Left ventricle myocardium inferior (tissue), 1 donor: ENCODE measurements around the gene PKDREJ. TPM values are rescaled to one million over a fixed set of nuclear protein-coding genes. Genes with fewer than 3 reads are reported as not detected.
"Not testable (repeated sequence)": the region's sequence is repeated elsewhere in the genome, so short reads cannot be mapped to it uniquely, and the experiment has no call there.

Experiments used
- DNase-seq: peaks from one replicate; pipeline ENCODE4 v3.0.0-alpha.2; 2020
- H3K27ac ChIP-seq: fragments of 200-600 bp; replicated peaks from 2 replicates; pipeline ENCODE4 v1.8.0; 2021
- H3K27me3 ChIP-seq: fragments of 200-600 bp; 2 replicates; pipeline ENCODE4 v1.8.0; 2021; ENCODE audit warnings: low read depth
- H3K36me3 ChIP-seq: fragments of 200-600 bp; 2 replicates; pipeline ENCODE4 v1.8.0; 2021
- H3K4me1 ChIP-seq: fragments of 200-600 bp; 2 replicates; pipeline ENCODE4 v1.8.0; 2021
- H3K4me3 ChIP-seq: fragments of 200-600 bp; 2 replicates; pipeline ENCODE4 v1.8.0; 2021; ENCODE audit warnings: mild to moderate bottlenecking, moderate library complexity
- H3K9me3 ChIP-seq: fragments of 200-600 bp; replicated peaks from 2 replicates; pipeline ENCODE4 v1.8.0; 2021
- intact Hi-C: fragments of 100-400 bp; cut with micrococcal nuclease; formaldehyde crosslinking; loops from one replicate; pipeline ENCODE4 v1.11.0; 2022
- total RNA-seq: library from RNA; stranded (reverse); fragmentation: NEBNext Ultra II Directional; extraction: Animal tissue kit (Norgen Biotek cat#: 25700); gene quantifications from one replicate; pipeline ENCODE4 v1.2.1, GENCODE V29; 2021
- TF ChIP-seq, protein P1 (sequence below): fragments of 200-600 bp; IDR thresholded peaks from 2 replicates; pipeline ENCODE4 v1.8.0; 2021; ENCODE audit warnings: antibody characterized with exemption, mild to moderate bottlenecking, borderline replicate concordance
- donor health status: DM: no; HTN: yes; CAD: no; lungs with severe emphysema.

Gene PKDREJ
- total RNA-seq, 1 donor from 2014 or later: 0.08 TPM

GRCh38 chr22:46267431-46268279, 4.5 kb upstream of the PKDREJ start, which contains the start of gene TTC38:
Gene TTC38, plus strand, starts transcription at chr22:46268008. Its CDS starts 32 bp downstream, at chr22:46268040.
- Histone ChIP-seq H3K27me3 (no peaks in the 10 kb centered on the region), H3K4me3 (peak within 1 kb of the TSS; percentile 86), H3K4me1 (peaks cover 44% of the 10 kb centered on the region), H3K9me3 (no peaks in the 10 kb centered on the region), H3K27ac (peak within 1 kb of the TSS; percentile 95), H3K36me3 (peaks cover 15% of the 10 kb centered on the region)
- TF ChIP-seq, protein P1, sequence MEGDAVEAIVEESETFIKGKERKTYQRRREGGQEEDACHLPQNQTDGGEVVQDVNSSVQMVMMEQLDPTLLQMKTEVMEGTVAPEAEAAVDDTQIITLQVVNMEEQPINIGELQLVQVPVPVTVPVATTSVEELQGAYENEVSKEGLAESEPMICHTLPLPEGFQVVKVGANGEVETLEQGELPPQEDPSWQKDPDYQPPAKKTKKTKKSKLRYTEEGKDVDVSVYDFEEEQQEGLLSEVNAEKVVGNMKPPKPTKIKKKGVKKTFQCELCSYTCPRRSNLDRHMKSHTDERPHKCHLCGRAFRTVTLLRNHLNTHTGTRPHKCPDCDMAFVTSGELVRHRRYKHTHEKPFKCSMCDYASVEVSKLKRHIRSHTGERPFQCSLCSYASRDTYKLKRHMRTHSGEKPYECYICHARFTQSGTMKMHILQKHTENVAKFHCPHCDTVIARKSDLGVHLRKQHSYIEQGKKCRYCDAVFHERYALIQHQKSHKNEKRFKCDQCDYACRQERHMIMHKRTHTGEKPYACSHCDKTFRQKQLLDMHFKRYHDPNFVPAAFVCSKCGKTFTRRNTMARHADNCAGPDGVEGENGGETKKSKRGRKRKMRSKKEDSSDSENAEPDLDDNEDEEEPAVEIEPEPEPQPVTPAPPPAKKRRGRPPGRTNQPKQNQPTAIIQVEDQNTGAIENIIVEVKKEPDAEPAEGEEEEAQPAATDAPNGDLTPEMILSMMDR: no peak
- DNase-seq: peak; percentile 96
- intact Hi-C loops: no loop called here

GRCh38 chr22:46265627-46266026, 2.5 kb upstream of the PKDREJ start:
- DNase-seq, intact Hi-C loops: not testable (repeated sequence)

GRCh38 chr22:46264520-46264919, 1.4 kb upstream of the PKDREJ start:
- intact Hi-C loops: not testable (repeated sequence)

More at GRCh38 chr22:46265627-46266026, 2.5 kb upstream of the PKDREJ start:
- H3K27me3 ChIP-seq, H3K27ac ChIP-seq, H3K9me3 ChIP-seq, H3K36me3 ChIP-seq, H3K4me3 ChIP-seq: not testable (repeated sequence)
- peaks cover 44% of the 10 kb centered on the region for H3K4me1 ChIP-seq

GRCh38 chr22:46262449-46263215, 511 bp downstream of the PKDREJ start:
- peak; percentile 72 for DNase-seq
- TF ChIP-seq, protein P1: peak; percentile 46
- H3K4me3 ChIP-seq: peak overlapping the region; percentile 51
- intact Hi-C loops: no loop called here
- H3K36me3 ChIP-seq: no peaks in the 10 kb centered on the region
- no peaks in the 10 kb centered on the region for H3K9me3 ChIP-seq
- H3K4me1 ChIP-seq: peaks cover 19% of the 10 kb centered on the region
- no peak overlapping the region for H3K27ac ChIP-seq
- H3K27me3 ChIP-seq: no peaks in the 10 kb centered on the region

More at GRCh38 chr22:46264520-46264919, 1.4 kb upstream of the PKDREJ start:
- not testable (repeated sequence) for DNase-seq, H3K9me3 ChIP-seq, H3K36me3 ChIP-seq, H3K27me3 ChIP-seq, H3K27ac ChIP-seq, H3K4me3 ChIP-seq
- H3K4me1 ChIP-seq: peaks cover 36% of the 10 kb centered on the region

DNA sequence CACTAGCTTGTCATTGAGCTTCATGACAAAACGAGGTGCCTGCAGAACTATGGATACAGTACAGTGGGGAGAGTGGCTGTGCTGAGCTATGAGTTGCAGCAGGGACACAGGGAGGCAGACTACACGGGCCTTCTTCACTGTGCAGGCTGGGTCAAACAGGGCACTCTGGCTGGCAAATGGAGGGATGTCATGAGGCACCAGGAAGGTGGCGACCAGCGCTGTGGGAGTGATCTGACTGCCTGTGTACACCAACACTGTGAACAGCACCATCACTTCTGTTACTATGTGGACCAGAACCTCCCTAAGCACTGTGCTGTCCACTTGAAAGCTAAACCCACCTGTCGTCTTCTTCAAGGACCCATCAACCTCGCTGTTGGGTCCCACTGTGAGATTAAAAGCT, 3.1 kb downstream of the PKDREJ start:
- no peak overlapping the region for H3K27ac ChIP-seq
- TF ChIP-seq, protein P1: no peak

DNA sequence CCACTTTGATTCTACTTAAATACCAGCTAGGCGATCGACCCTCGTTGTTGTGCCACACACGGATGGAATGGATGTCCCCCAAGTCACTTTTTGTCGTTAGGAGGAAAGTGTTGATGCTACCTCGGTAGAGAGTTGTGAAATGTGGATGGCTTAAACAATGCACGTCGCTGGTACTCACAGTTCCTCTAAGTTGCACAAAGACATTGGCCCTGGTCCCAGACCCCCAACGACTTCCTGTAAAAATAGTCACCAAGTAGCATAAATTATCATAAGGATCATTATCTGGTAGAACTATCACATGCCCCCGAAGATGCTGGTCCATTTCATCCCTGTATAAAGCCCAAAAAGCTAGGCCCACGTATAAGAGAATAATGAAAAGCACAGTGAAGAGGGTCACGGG, 3.8 kb downstream of the PKDREJ start:
- Histone ChIP-seq H3K4me1 (peaks cover 5% of the 10 kb centered on the region), H3K36me3 (no peaks in the 10 kb centered on the region), H3K27me3 (no peaks in the 10 kb centered on the region), H3K27ac (no peak overlapping the region), H3K9me3 (no peaks in the 10 kb centered on the region), H3K4me3 (no peak overlapping the region)
- no peak for DNase-seq
- intact Hi-C loops: no loop called here
- TF ChIP-seq, protein P1: no peak

More for the DNA sequence above, 3.1 kb downstream of the PKDREJ start:
- intact Hi-C loops: no loop called here
- Histone ChIP-seq H3K27me3 (no peaks in the 10 kb centered on the region), H3K4me1 (peaks cover 5% of the 10 kb centered on the region), H3K36me3 (no peaks in the 10 kb centered on the region), H3K9me3 (no peaks in the 10 kb centered on the region), H3K4me3 (no peak overlapping the region)
- DNase-seq: no peak
